Measurements from ENCODE around the gene RSPRY1.
"Not testable (repeated sequence)": the region's sequence is repeated elsewhere in the genome, so short reads cannot be mapped to it uniquely, and the experiment has no call there.

Gene RSPRY1

GRCh38 chr16:57275946-57276345 lies 89.8 kb downstream of the RSPRY1 start:
- DNase-seq, result not testable (repeated sequence)

DNA sequence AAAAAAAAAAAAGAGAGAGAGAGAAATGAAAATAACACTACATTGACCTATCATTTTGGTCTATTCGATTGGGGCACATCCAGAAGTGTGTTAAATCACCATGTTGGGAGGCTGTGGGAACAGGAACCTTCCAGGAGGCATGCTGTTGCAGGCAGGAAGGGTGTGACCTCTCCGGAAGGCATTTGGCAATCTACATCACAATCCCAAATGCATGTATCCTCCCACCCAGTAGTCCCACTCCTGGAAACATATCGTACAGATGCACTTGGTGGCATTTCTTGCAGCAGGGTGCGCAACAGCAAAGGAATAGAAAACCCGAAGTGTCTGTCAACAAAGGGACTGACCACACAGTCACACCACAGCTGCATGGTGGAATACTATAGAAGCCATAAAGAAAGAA lies 90.5 kb downstream of the RSPRY1 start:
- no peak for DNase-seq

- DNase-seq, result peak; percentile 64
Measured at GRCh38 chr16:57277586-57277985, 91.5 kb downstream of the RSPRY1 start.

- DNase-seq, result no peak
Measured at GRCh38 chr16:57278494-57278893, 92.4 kb downstream of the RSPRY1 start.

- no peak for DNase-seq
Measured at GRCh38 chr16:57279780-57280638, 93.9 kb downstream of the RSPRY1 start.

DNA sequence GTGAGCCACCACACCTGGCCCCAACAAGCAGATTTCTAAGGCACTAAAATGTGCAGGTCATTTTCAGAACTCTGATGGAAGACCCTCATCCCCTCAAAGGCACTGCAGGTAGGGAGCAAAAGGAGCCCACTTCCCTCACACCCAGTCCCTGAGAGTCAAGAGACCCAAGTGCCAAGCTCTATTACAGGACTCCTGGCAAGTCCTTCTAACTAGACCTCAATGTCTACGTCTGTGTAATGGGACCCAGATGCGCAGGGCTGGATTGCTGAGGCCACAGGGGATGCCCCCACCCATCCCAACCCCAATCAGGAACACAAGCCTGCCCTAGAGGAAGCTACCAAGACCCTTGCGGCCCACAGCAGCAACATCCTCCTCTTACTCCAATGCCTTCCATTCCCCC lies 95.7 kb downstream of the RSPRY1 start:
- no peak for DNase-seq

- DNase-seq, result no peak
Measured at GRCh38 chr16:57282510-57283213, 96.5 kb downstream of the RSPRY1 start.

DNA sequence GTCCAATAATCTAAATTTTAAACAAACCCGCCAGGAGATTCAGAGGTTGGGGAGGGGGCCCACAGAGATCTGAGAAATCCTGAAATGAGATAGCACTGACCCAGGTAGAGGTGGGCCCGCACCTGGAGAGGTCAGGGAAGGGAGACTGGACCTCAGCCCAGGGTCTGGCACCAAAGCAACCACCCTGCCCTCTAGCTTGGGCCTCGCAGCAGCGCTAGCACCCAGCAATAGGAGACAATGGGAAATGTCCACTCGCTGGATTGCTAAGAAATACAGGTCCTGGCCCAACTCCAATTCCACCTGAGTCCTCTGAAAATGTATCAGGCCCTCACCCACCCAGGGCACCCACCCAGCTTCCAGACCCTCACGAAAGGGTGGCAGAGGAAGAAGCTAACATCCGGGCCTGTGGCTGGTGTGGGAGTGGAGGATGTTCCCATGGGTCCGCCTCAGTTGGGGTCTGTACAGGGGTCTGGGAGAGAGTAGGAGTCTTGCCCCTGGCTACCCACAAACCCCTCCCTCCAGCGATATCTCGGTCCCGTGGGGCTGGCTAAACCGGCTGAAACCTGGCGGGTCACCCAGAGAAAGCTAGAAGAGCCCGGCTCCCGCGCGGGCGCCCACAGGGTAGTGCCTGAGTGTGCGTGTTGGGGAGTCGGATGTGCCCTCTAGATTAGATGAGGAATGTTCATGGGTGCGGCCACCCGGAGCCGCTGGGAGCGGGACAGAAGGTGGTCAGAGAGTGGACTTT lies 97.3 kb downstream of the RSPRY1 start:
- DNase-seq, result no peak

- no peak for DNase-seq
Measured at GRCh38 chr16:57283959-57284208, 97.8 kb downstream of the RSPRY1 start.

DNA sequence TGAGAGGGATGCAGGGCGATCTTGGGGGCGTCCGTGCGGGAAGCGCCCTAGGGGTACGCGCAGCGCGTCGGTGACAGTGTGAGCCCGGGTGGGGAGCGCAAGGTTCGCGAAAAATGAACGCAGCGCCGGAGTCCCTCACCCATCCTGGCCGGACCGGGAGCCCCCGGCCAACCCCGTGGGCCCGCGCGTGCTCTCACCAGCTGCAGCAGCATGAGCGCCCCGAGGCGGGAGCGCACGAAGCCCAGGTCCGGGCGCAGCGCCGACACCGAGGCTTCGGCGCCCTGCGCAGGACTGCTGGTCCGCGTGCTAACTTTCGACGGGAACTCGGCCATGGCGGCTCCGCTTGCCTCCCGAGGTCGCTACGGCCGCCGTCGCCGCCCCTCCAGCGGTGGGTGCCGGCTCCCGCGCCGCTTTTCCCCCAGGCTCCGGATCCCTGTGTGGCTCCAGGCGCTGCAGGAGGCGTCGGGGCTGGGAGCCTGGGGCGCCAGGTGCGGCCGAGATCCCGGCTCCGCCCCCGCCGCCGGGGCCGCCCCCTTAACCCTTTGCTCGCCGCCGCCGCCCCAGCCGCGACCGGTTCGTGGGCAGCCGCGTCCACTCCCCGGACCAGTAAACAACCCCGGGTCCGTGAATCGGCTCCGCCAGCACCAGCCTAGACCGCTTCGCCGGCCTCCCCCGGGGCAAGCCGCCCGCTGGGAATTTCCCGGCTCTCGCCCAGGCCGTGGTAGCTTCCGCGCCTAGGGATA lies 98.3 kb downstream of the RSPRY1 start, which contains the start of gene PLLP:
Gene PLLP, minus strand, starts transcription at position 464 of the 743 bp plus-strand sequence. Its CDS starts 132 bp downstream, at position 332.
- peak; percentile 45 for DNase-seq

DNA sequence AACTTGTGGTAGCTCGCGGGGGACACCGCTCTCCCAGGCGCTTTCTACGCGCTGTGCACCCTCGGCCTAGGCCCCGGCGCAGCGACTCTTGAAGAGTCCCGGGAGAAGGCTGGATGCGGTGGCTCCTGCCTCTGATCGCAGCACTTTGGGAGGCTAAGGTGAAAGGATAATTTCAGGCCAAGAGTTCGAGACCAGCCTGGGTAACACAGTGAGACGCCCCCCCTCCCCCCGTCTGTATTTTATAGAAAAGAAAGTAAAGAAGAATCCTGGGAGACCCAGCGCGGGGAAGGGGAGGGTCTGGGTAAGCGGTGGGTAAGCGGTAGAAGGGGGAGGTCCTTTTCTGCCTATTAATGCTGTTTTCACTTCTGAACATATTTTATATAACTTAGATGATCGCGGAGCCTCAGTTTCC lies 98.8 kb downstream of the RSPRY1 start:
- no peak for DNase-seq

DNA sequence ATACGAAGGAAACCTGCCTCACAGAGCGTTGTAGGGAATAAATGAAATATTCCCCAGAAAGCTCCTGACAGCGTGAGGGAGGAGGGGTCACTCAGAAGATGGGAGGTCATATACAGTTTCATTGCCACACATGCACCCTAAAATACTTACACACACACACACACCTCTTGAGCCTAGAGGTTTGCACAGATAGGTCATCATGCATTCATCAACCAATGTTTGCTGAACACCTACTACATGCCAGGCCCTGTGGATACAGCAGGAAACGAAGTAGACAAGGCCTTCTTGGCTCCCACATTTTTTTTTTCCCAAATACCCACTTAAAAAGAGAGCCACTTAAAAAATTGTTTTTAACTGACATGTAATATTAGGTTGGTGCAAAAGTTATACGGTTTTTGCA lies 99.2 kb downstream of the RSPRY1 start:
- DNase-seq, result no peak

DNA sequence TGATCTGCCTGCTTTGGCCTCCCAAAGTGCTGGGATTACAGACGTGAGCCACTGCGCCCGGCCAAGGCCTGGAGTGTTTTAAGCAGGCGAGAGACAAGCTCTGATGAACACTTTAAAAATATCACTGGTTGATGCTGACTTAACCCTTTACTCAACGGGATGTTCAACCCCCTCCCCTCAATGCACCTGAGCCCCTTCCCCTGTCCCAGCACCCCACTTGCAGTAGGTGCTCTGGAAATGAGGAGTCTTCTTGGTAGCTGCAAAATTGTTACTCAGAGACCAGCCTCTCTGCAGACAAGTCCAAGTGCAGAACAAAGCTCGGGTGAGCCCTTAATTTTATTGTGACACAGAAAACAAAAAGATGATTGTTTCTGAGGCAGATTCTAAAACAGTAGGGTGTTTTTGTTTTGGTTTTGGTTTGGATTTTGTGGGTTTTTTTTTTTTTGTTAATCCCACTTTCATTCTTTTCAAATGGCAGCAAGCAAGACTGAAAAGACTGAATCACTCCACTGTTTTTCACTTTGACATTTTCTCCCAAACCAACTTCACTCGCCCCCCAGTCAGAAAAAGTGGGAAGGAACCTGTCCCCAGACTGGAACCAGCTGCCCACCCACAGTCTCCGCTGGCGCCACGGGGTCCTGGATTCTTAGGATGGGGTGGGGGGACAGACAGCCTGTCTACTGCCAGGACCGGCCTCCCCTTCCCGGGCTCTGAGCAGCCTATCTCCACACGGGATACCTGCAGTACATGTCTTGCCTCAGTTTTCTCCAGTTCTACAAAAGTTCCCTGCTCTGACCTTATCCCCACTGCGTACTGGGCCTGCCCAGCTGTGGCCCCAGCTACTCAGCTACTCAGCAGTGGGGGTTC lies 103.5 kb downstream of the RSPRY1 start:
- no peak for DNase-seq
